H1 (cell line): ENCODE measurements around the gene IGFBP1. TPM values are rescaled to one million over a fixed set of nuclear protein-coding genes. Genes with fewer than 3 reads are reported as not detected.

ENCODE experiments used
- CTCF ChIA-PET: fragments of 300-600 bp; sonication (Branson Sonifier 250); formaldehyde crosslinking; loops from one replicate; lab custom pipeline; 2021; ENCODE audit not compliant: partially characterized antibody; lab: Charles Lee
- POLR2A ChIA-PET: fragments of 300-600 bp; sonication (Branson Sonifier 250); formaldehyde crosslinking; loops from one replicate; lab custom pipeline; 2021; ENCODE audit warnings: inconsistent platforms; ENCODE audit not compliant: partially characterized antibody; lab: Charles Lee
- DNase-seq, 2 experiments: peaks; one replicate each; pipeline versions ENCODE4 v3.0.0 to v3.0.0-alpha.2; 2010 to 2022; ENCODE audit warnings: low spot score in 2 of 2, low read depth in 1 of 2, mixed read lengths in 1 of 2
- FAIRE-seq: peaks from 2 replicates; lab custom pipeline; 2011; peaks lifted over from hg19 to GRCh38; lab: Jason Lieb, UNC
- H2AFZ ChIP-seq: 2 replicates; pipeline ENCODE4 v1.8.1; 2012; ENCODE audit warnings: low read length, inconsistent platforms
- H2AK5ac ChIP-seq: 2 replicates; pipeline ENCODE4 v1.6.1; 2013; ENCODE audit warnings: low read depth, low read length
- H2BK120ac ChIP-seq: replicated peaks from 2 replicates; pipeline ENCODE3; 2013; ENCODE audit warnings: low read depth, low read length, inconsistent platforms
- H2BK12ac ChIP-seq: 2 replicates; pipeline ENCODE4 v1.6.1; 2013; ENCODE audit warnings: low read depth, low read length
- H2BK15ac ChIP-seq: 2 replicates; pipeline ENCODE4 v1.6.1; 2013; ENCODE audit warnings: low read length
- H2BK20ac ChIP-seq: 2 replicates; pipeline ENCODE4 v1.6.1; 2013; ENCODE audit warnings: low read length
- H2BK5ac ChIP-seq: 2 replicates; pipeline ENCODE4 v1.6.1; 2013; ENCODE audit warnings: low read depth, low read length
- H3K14ac ChIP-seq: 2 replicates; pipeline ENCODE4 v1.6.1; 2013; ENCODE audit warnings: inconsistent platforms; ENCODE audit not compliant: insufficient read length
- H3K18ac ChIP-seq: 2 replicates; pipeline ENCODE4 v1.6.1; 2013; ENCODE audit warnings: low read length; ENCODE audit errors: extremely low read depth
- H3K23ac ChIP-seq: 2 replicates; pipeline ENCODE4 v1.6.1; 2013; ENCODE audit warnings: inconsistent platforms; ENCODE audit not compliant: insufficient read length
- H3K23me2 ChIP-seq: 2 replicates; pipeline ENCODE4 v1.6.1; 2013; ENCODE audit warnings: low read depth, low read length
- H3K27ac ChIP-seq: 2 replicates; pipeline ENCODE4 v1.6.1; 2011; ENCODE audit warnings: low read depth, low read length, inconsistent platforms
- H3K27me3 ChIP-seq, 4 experiments: replicated peaks in 1 of 4; 1 replicate in 1 of 4; 2 replicates in 3 of 4; pipeline versions ENCODE4 v1.6.1 to v1.8.1; 2011 to 2013; ENCODE audit warnings: low read length in 3 of 4, mild to moderate bottlenecking in 3 of 4, inconsistent platforms in 2 of 4, mixed read lengths in 2 of 4, moderate library complexity in 1 of 4; ENCODE audit not compliant: control insufficient read depth in 3 of 4, insufficient read depth in 3 of 4; ENCODE audit errors: extremely low read depth in 1 of 4
- H3K36me3 ChIP-seq, 4 experiments: 2 replicates each; pipeline versions ENCODE4 v1.6.1 to v1.8.1; 2011 to 2013; ENCODE audit warnings: mild to moderate bottlenecking in 4 of 4, low read length in 3 of 4, moderate library complexity in 2 of 4, control low read depth in 1 of 4, inconsistent platforms in 1 of 4; ENCODE audit not compliant: insufficient read depth in 4 of 4, control insufficient read depth in 2 of 4
- H3K4ac ChIP-seq: replicated peaks from 2 replicates; pipeline ENCODE3; 2013; ENCODE audit warnings: low read length, low read depth, mixed read lengths, inconsistent platforms; ENCODE audit not compliant: insufficient read length
- H3K4me1 ChIP-seq, 4 experiments: replicated peaks in 1 of 4; 1 replicate in 1 of 4; 2 replicates in 3 of 4; pipeline versions ENCODE4 v1.6.1 to v1.8.1; 2011 to 2013; ENCODE audit warnings: low read length in 3 of 4, inconsistent platforms in 2 of 4, mixed read lengths in 1 of 4; ENCODE audit not compliant: insufficient read depth in 4 of 4, control insufficient read depth in 3 of 4
- H3K4me2 ChIP-seq, 2 experiments: 2 replicates each; pipeline versions ENCODE4 v1.6.1 to v1.8.1; 2011 to 2013; ENCODE audit warnings: low read depth in 2 of 2, low read length in 2 of 2, control low read depth in 1 of 2, inconsistent platforms in 1 of 2, mild to moderate bottlenecking in 1 of 2; ENCODE audit not compliant: insufficient read depth in 1 of 2
- H3K4me3 ChIP-seq, 4 experiments: fragments of 200-600, 300-600 bp in 1 of 4; sonication (generic), shearing (Covaris generic), sonication (Bioruptor Twin) in 1 of 4; 2 replicates each; pipeline versions ENCODE4 v1.5.1 to v1.8.1; 2011 to 2016; ENCODE audit warnings: low read length in 4 of 4, low read depth in 3 of 4, control low read depth in 2 of 4, inconsistent platforms in 2 of 4, mild to moderate bottlenecking in 2 of 4, mixed read lengths in 1 of 4, moderate library complexity in 1 of 4; ENCODE audit not compliant: insufficient read depth in 2 of 4; ENCODE audit errors: extremely low read depth in 1 of 4
- H3K56ac ChIP-seq: replicated peaks from 2 replicates; pipeline ENCODE3; 2013; ENCODE audit warnings: low read depth, mild to moderate bottlenecking, mixed read lengths, low read length, inconsistent platforms; ENCODE audit not compliant: insufficient read length
- H3K79me1 ChIP-seq: 2 replicates; pipeline ENCODE4 v1.6.1; 2013; ENCODE audit warnings: low read depth, low read length, control low read depth
- H3K79me2 ChIP-seq, 2 experiments: 2 replicates each; pipeline versions ENCODE4 v1.6.1 to v1.8.1; 2012 to 2013; ENCODE audit warnings: low read length in 2 of 2, mild to moderate bottlenecking in 2 of 2, inconsistent platforms in 1 of 2; ENCODE audit not compliant: insufficient read depth in 2 of 2, control insufficient read depth in 1 of 2
- H3K9ac ChIP-seq, 4 experiments: replicated peaks in 1 of 4; 1 replicate in 1 of 4; 2 replicates in 3 of 4; pipeline versions ENCODE4 v1.6.1 to v1.8.1; 2011 to 2013; ENCODE audit warnings: low read depth in 3 of 4, low read length in 3 of 4, control low read depth in 2 of 4, mild to moderate bottlenecking in 2 of 4, moderate library complexity in 2 of 4, inconsistent platforms in 1 of 4; ENCODE audit errors: extremely low read depth in 1 of 4
- H3K9me3 ChIP-seq, 2 experiments: 2 replicates each; pipeline versions ENCODE4 v1.6.1 to v1.8.1; 2012 to 2013; ENCODE audit warnings: mild to moderate bottlenecking in 2 of 2, moderate library complexity in 2 of 2, control low read depth in 1 of 2, inconsistent platforms in 1 of 2, low read depth in 1 of 2, low read length in 1 of 2, mixed read lengths in 1 of 2; ENCODE audit not compliant: insufficient read depth in 2 of 2
- H4K20me1 ChIP-seq, 2 experiments: replicated peaks in 1 of 2; 2 replicates each; pipeline versions ENCODE3 to v1.8.1; 2011 to 2013; ENCODE audit warnings: inconsistent platforms in 2 of 2, low read length in 2 of 2, mild to moderate bottlenecking in 1 of 2; ENCODE audit not compliant: insufficient read depth in 2 of 2, control insufficient read depth in 1 of 2
- H4K5ac ChIP-seq: 2 replicates; pipeline ENCODE4 v1.6.1; 2013; ENCODE audit warnings: low read length, low read depth, mixed read lengths, inconsistent platforms; ENCODE audit not compliant: insufficient read length
- H4K8ac ChIP-seq: 2 replicates; pipeline ENCODE4 v1.8.0; 2013; ENCODE audit warnings: mild to moderate bottlenecking, moderate library complexity, low read length, inconsistent platforms; ENCODE audit not compliant: insufficient read depth; ENCODE audit errors: extremely low read depth
- H4K91ac ChIP-seq: replicated peaks from 2 replicates; pipeline ENCODE3; 2013; ENCODE audit warnings: low read length, mixed read lengths, inconsistent platforms; ENCODE audit not compliant: insufficient read length
- MAFK ChIP-seq: IDR thresholded peaks from 2 replicates; pipeline ENCODE4 v1.6.1; 2012; ENCODE audit warnings: low read depth, mild to moderate bottlenecking, improper control_type of control experiment, low read length
- POLR2A ChIP-seq, 2 experiments: IDR thresholded peaks; 1 replicate in 1 of 2; 2 replicates in 1 of 2; pipeline ENCODE4 v1.6.1; 2011; ENCODE audit warnings: low read depth in 2 of 2, low read length in 2 of 2, mild to moderate bottlenecking in 2 of 2; ENCODE audit errors: control extremely low read depth in 1 of 2
- POLR2AphosphoS5 ChIP-seq: IDR thresholded peaks from 2 replicates; pipeline ENCODE4 v1.6.1; 2011; ENCODE audit warnings: low read depth, low read length
- RAD21 ChIP-seq, 2 experiments: IDR thresholded peaks in 1 of 2; conservative IDR thresholded peaks in 1 of 2; 2 replicates each; pipeline ENCODE4 v1.6.1; 2011; ENCODE audit warnings: low read depth in 2 of 2, low read length in 2 of 2, improper control_type of control experiment in 1 of 2, inconsistent platforms in 1 of 2, mild to moderate bottlenecking in 1 of 2, moderate library complexity in 1 of 2
- TAF1 ChIP-seq: IDR thresholded peaks from 2 replicates; pipeline ENCODE4 v1.6.1; 2011; ENCODE audit warnings: mild to moderate bottlenecking, low read depth, low read length
- TAF7 ChIP-seq: optimal IDR thresholded peaks from 2 replicates; pipeline ENCODE3; 2011; ENCODE audit warnings: low read depth, mild to moderate bottlenecking, inconsistent platforms, low read length, moderate library complexity, borderline replicate concordance
- YY1 ChIP-seq: IDR thresholded peaks from 2 replicates; pipeline ENCODE4 v1.6.1; 2011; ENCODE audit warnings: low read depth, mild to moderate bottlenecking, low read length
- WGBS, 2 experiments: shearing (Covaris generic) in 1 of 2; methylation state at CpG; one replicate each; pipeline versions ENCODE4 v1.1.6 to v1.1.7; 2013 to 2015; ENCODE audit warnings: low lambda C conversion rate in 2 of 2, mixed read lengths in 2 of 2, inconsistent platforms in 1 of 2, low coverage in 1 of 2, missing lambda C conversion rate in 1 of 2; ENCODE audit not compliant: insufficient replicate concordance in 2 of 2, insufficient coverage in 1 of 2, insufficient read length in 1 of 2; ENCODE audit errors: extremely low coverage in 1 of 2, missing lambda C conversion rate in 1 of 2; 5-methylcytosine and 5-hydroxymethylcytosine counted together
- polyA plus RNA-seq, 7 experiments: library from polyadenylated mRNA; depleted of rRNA in 3 of 7; stranded (reverse) in 5 of 7; unstranded in 2 of 7; fragments of >200 nt in 5 of 7; fragments of 200-250 nt in 2 of 7; gene quantifications; 1 replicate in 5 of 7; 2 replicates in 1 of 7; 4 replicates in 1 of 7; pipeline versions ENCODE4 v1.2.1 to v1.2.3, GENCODE V29; 2011 to 2013; ENCODE audit warnings: missing spikeins in 2 of 7, mixed read lengths in 2 of 7
- total RNA-seq: library from RNA; stranded (reverse); fragmentation: NEBNext Ultra II Directional; extraction: Animal tissue kit (Norgen Biotek cat#: 25700); gene quantifications from 2 replicates; pipeline ENCODE4 v1.2.1, GENCODE V29; 2021

Gene IGFBP1
- total and polyA plus RNA-seq, 2 of the 8 experiments (the other 6 are each of a cell fraction or from before 2014, with no cell fraction given) = not detected

DNA sequence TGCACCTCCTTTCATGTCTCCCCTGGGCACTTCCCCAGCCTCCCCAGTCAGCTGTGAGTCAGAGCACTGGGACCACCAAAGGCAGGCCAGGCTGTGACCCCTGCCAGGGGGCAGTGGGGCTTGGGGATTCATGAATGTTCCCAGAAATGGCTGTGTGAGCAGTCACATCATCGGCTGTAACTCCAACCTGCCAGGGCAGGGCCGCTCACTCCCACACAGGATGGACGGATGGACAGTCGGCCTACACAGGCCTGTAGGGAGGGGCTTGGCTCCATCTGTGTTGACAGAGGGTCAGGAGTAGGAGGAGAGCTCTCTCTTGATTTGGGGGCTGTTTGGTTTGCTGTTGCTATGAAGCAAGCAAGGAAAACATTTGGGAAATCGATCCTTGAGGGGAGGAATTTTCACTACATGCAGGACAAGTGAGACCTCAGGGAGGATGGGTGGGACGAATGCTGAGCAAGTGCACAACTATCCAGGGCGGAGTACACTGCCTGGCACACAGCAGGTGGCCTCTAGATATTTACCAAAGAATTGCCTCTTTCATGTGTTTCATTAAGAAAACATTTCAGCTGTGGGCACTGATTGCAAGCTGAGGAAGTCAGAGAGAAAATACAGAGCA is 2.9 kb upstream of the IGFBP1 start:
- H3K56ac ChIP-seq = no peak overlapping the region
- ChIA-PET CTCF (interaction anchor here (0.6 to 2.0 kb wide), 6 partner anchors 13 to 1192 kb away, joined by 3 to 12 read pairs (median 4); partner anchors contain the start of gene CCDC201), POLR2A (no interaction called here)
- DNase-seq (no peak), FAIRE-seq (no peak)
- no peak overlapping the region for H3K4me2 ChIP-seq
- H2BK5ac ChIP-seq = no peak overlapping the region
- no peak overlapping the region for H2BK12ac ChIP-seq
- H4K5ac ChIP-seq = no peak overlapping the region
- no peaks in the 10 kb centered on the region for H3K79me1 ChIP-seq
- H2AK5ac ChIP-seq = no peak overlapping the region
- H3K18ac ChIP-seq = no peak overlapping the region
- no peak overlapping the region for H4K91ac ChIP-seq
- H3K36me3 ChIP-seq = no peaks in the 10 kb centered on the region
- no peaks in the 10 kb centered on the region for H3K9me3 ChIP-seq
- no peak overlapping the region for H3K4ac ChIP-seq
- H3K23me2 ChIP-seq = peaks cover 11% of the 10 kb centered on the region; the same call in 1 of the 2 replicates
- no peak overlapping the region; the same call in 1 of the 2 replicates for H4K8ac ChIP-seq
- no peak overlapping the region for H3K27ac ChIP-seq
- no peak overlapping the region for H3K4me3 ChIP-seq
- peaks cover 21 to 36% (median 33%) of the 10 kb centered on the region in 4 experiments for H3K27me3 ChIP-seq
- no peak overlapping the region for H2AFZ ChIP-seq
- no peaks in the 10 kb centered on the region for H3K79me2 ChIP-seq
- H3K4me1 ChIP-seq = peaks cover 3 to 15% (median 10%) of the 10 kb centered on the region in 4 experiments
- H3K14ac ChIP-seq = no peak overlapping the region
- no peak overlapping the region for H2BK20ac ChIP-seq
- no peak overlapping the region for H2BK120ac ChIP-seq
- H2BK15ac ChIP-seq = no peak overlapping the region
- 88% methylated on average over 7 of the region's 7 CpGs; no CpG with 5 or more reads in 1 of the 2 experiments for WGBS, 2 experiments
- H4K20me1 ChIP-seq = peaks cover 0 to 1% of the 10 kb centered on the region in 2 experiments
- no peak overlapping the region for H3K9ac ChIP-seq
- H3K23ac ChIP-seq = no peak overlapping the region
- TF ChIP-seq YY1 = no peak
- no peak for TF ChIP-seq MAFK
- no peak for TF ChIP-seq POLR2A (IDR thresholded peaks at IDR 0.05; ENCODE audit: control extremely low read depth in 1 of 2, low read depth in 2 of 2, low read length in 2 of 2)
- TF ChIP-seq RAD21 (IDR thresholded peaks at IDR 0.05 in 1 of 2, conservative IDR thresholded peaks at IDR 0.05 in 1 of 2; ENCODE audit: low read depth in 2 of 2, low read length in 2 of 2) = no peak
- no peak for TF ChIP-seq POLR2AphosphoS5
- no peak for TF ChIP-seq TAF1
- no peak for TF ChIP-seq TAF7
